IMR-90 (cell line): Measurements from ENCODE around the gene REV3L. TPM values are rescaled to one million over a fixed set of nuclear protein-coding genes. Genes with fewer than 3 reads are reported as not detected.

Experiments
- ATAC-seq: fragments of 200-7000 bp; cut with Tn5 transposase; 2 replicates; pipeline ENCODE4 v1.9.1; 2020; ENCODE audit warnings: low read depth, mild to moderate bottlenecking, moderate library complexity
- BruUV-seq: library from RNA; stranded (reverse); fragments of 400-500 nt; replicated peaks from 2 replicates; lab custom pipeline; 2021; lab: Mats Ljungman, UMichigan
- CTCF ChIA-PET: fragments of 300-600 bp; formaldehyde crosslinking; extraction: SDS; loops from one replicate; lab custom pipeline; 2021; ENCODE audit warnings: antibody characterized with exemption; lab: Yijun Ruan, JAX
- POLR2A ChIA-PET: fragments of 300-600 bp; sonication (Branson Sonifier 250); formaldehyde crosslinking; loops from one replicate; lab custom pipeline; 2022; ENCODE audit warnings: antibody characterized with exemption; ENCODE audit not compliant: unreplicated experiment; lab: Charles Lee
- DNase-seq: peaks from one replicate; pipeline ENCODE4 v3.0.0; 2013
- H2AFZ ChIP-seq: replicated peaks from 2 replicates; pipeline ENCODE3; 2013; ENCODE audit warnings: low read length, mild to moderate bottlenecking; ENCODE audit not compliant: poor library complexity
- H2AK5ac ChIP-seq: 2 replicates; pipeline ENCODE4 v1.6.1; 2013; ENCODE audit warnings: low read depth, low read length, inconsistent platforms
- H2AK9ac ChIP-seq: replicated peaks from 2 replicates; pipeline ENCODE3; 2013; ENCODE audit warnings: mild to moderate bottlenecking, low read depth, low read length, moderate library complexity; ENCODE audit not compliant: poor library complexity
- H2BK120ac ChIP-seq: 2 replicates; pipeline ENCODE4 v1.6.1; 2013; ENCODE audit warnings: low read depth, low read length, inconsistent platforms
- H2BK15ac ChIP-seq: 3 replicates; pipeline ENCODE4 v1.6.1; 2013; ENCODE audit warnings: low read depth, low read length, inconsistent platforms
- H2BK20ac ChIP-seq: 2 replicates; pipeline ENCODE4 v1.6.1; 2013; ENCODE audit warnings: low read depth, mild to moderate bottlenecking, inconsistent platforms, low read length, moderate library complexity
- H2BK5ac ChIP-seq: 2 replicates; pipeline ENCODE4 v1.6.1; 2013; ENCODE audit warnings: mild to moderate bottlenecking, low read depth, low read length, inconsistent platforms; ENCODE audit not compliant: poor library complexity, severe bottlenecking
- H3K14ac ChIP-seq: replicated peaks from 2 replicates; pipeline ENCODE4 v1.6.1; 2013; ENCODE audit warnings: low read depth, low read length, inconsistent platforms
- H3K18ac ChIP-seq: 2 replicates; pipeline ENCODE4 v1.6.1; 2013; ENCODE audit warnings: low read depth, low read length, control low read depth
- H3K23ac ChIP-seq: 2 replicates; pipeline ENCODE4 v1.6.1; 2013; ENCODE audit warnings: low read depth, low read length, inconsistent platforms
- H3K27ac ChIP-seq: 2 replicates; pipeline ENCODE4 v1.5.1; 2013; ENCODE audit warnings: mild to moderate bottlenecking, control low read depth, low read length; ENCODE audit not compliant: insufficient read depth
- H3K27me3 ChIP-seq: 2 replicates; pipeline ENCODE4 v1.6.1; 2013; ENCODE audit warnings: low read length; ENCODE audit not compliant: control insufficient read depth, insufficient read depth
- H3K36me3 ChIP-seq: 2 replicates; pipeline ENCODE4 v1.6.1; 2013; ENCODE audit warnings: low read length, mixed read lengths; ENCODE audit not compliant: control insufficient read depth, insufficient read depth
- H3K4ac ChIP-seq: 2 replicates; pipeline ENCODE4 v1.6.1; 2013; ENCODE audit warnings: low read depth, low read length, inconsistent platforms
- H3K4me1 ChIP-seq: 2 replicates; pipeline ENCODE4 v1.6.1; 2013; ENCODE audit warnings: low read length, mixed read lengths; ENCODE audit not compliant: control insufficient read depth, insufficient read depth
- H3K4me2 ChIP-seq: 2 replicates; pipeline ENCODE4 v1.6.1; 2013; ENCODE audit warnings: low read depth, mild to moderate bottlenecking, control low read depth, low read length, moderate library complexity
- H3K4me3 ChIP-seq: 2 replicates; pipeline ENCODE4 v1.5.1; 2013; ENCODE audit warnings: low read depth, mild to moderate bottlenecking, control low read depth, low read length, moderate library complexity; ENCODE audit not compliant: insufficient read depth
- H3K56ac ChIP-seq: 2 replicates; pipeline ENCODE4 v1.6.1; 2013; ENCODE audit warnings: low read length, inconsistent platforms; ENCODE audit not compliant: insufficient read depth; ENCODE audit errors: extremely low read depth
- H3K79me1 ChIP-seq, 2 experiments: 2 replicates each; pipeline ENCODE4 v1.6.1; 2013; ENCODE audit warnings: low read length in 2 of 2, inconsistent platforms in 1 of 2, low read depth in 1 of 2
- H3K9ac ChIP-seq: 2 replicates; pipeline ENCODE4 v1.6.1; 2013; ENCODE audit warnings: low read depth, low read length, control low read depth
- H3K9me1 ChIP-seq: 2 replicates; pipeline ENCODE4 v1.6.1; 2013; ENCODE audit warnings: low read length, inconsistent platforms; ENCODE audit not compliant: insufficient read depth
- H3K9me3 ChIP-seq: 2 replicates; pipeline ENCODE4 v1.6.1; 2013; ENCODE audit warnings: low read length; ENCODE audit not compliant: control insufficient read depth, insufficient read depth
- H4K20me1 ChIP-seq: 2 replicates; pipeline ENCODE4 v1.6.1; 2013; ENCODE audit warnings: low read length, inconsistent platforms; ENCODE audit not compliant: insufficient read depth
- H4K5ac ChIP-seq: 2 replicates; pipeline ENCODE4 v1.6.1; 2013; ENCODE audit warnings: mild to moderate bottlenecking, low read depth, low read length, control low read depth
- H4K8ac ChIP-seq, 2 experiments: 2 replicates each; pipeline ENCODE4 v1.6.1; 2013; ENCODE audit warnings: low read depth in 2 of 2, low read length in 2 of 2, control low read depth in 1 of 2, inconsistent platforms in 1 of 2
- H4K91ac ChIP-seq: 2 replicates; pipeline ENCODE4 v1.6.1; 2013; ENCODE audit warnings: low read depth, low read length, inconsistent platforms; ENCODE audit not compliant: insufficient read depth
- BHLHE40 ChIP-seq: fragments of 150-350 bp; IDR thresholded peaks from 2 replicates; pipeline ENCODE4 v1.6.1; 2016; ENCODE audit warnings: mild to moderate bottlenecking, low read depth, low read length
- CEBPB ChIP-seq: IDR thresholded peaks from 2 replicates; pipeline ENCODE4 v1.6.1; 2012; ENCODE audit warnings: low read depth, low read length, improper control_type of control experiment
- CHD1 ChIP-seq: IDR thresholded peaks from 2 replicates; pipeline ENCODE4 v1.6.1; 2012; ENCODE audit warnings: low read depth, low read length, improper control_type of control experiment
- FOS ChIP-seq: fragments of 150-350 bp; IDR thresholded peaks from 2 replicates; pipeline ENCODE4 v1.6.1; 2016; ENCODE audit warnings: low read depth, low read length
- MAFK ChIP-seq: IDR thresholded peaks from 2 replicates; pipeline ENCODE4 v1.6.1; 2012; ENCODE audit warnings: low read depth, low read length, improper control_type of control experiment
- MXI1 ChIP-seq: IDR thresholded peaks from 2 replicates; pipeline ENCODE4 v1.6.1; 2012; ENCODE audit warnings: low read depth, mild to moderate bottlenecking, low read length, moderate library complexity, borderline replicate concordance
- NFE2L2 ChIP-seq: fragments of 150-350 bp; IDR thresholded peaks from 2 replicates; pipeline ENCODE4 v1.6.1; 2016; ENCODE audit warnings: low read depth, mild to moderate bottlenecking, low read length
- POLR2A ChIP-seq: IDR thresholded peaks from 2 replicates; pipeline ENCODE4 v1.6.1; 2012; ENCODE audit warnings: mild to moderate bottlenecking, low read depth, low read length
- RCOR1 ChIP-seq: IDR thresholded peaks from 2 replicates; pipeline ENCODE4 v1.6.1; 2012; ENCODE audit warnings: mild to moderate bottlenecking, low read length, improper control_type of control experiment; ENCODE audit not compliant: insufficient replicate concordance
- RFX5 ChIP-seq: IDR thresholded peaks from 2 replicates; pipeline ENCODE4 v1.8.0; 2012; ENCODE audit warnings: low read depth, mild to moderate bottlenecking, low read length, moderate library complexity
- SMC3 ChIP-seq: fragments of 150-350 bp; IDR thresholded peaks from 2 replicates; pipeline ENCODE4 v1.6.1; 2016; ENCODE audit warnings: low read depth, mild to moderate bottlenecking, antibody characterized with exemption, low read length, moderate library complexity
- USF2 ChIP-seq: fragments of 150-350 bp; IDR thresholded peaks from 2 replicates; pipeline ENCODE4 v1.6.1; 2017; ENCODE audit warnings: mild to moderate bottlenecking, antibody characterized with exemption, low read length, low read depth
- WGBS, 2 experiments: methylation state at CpG; one replicate each; pipeline versions ENCODE4 v1.1.5 to v1.1.7; 2013; ENCODE audit warnings: missing lambda C conversion rate in 2 of 2; ENCODE audit not compliant: insufficient read length in 1 of 2; ENCODE audit errors: extremely low coverage in 2 of 2; 5-methylcytosine and 5-hydroxymethylcytosine counted together
- dilution Hi-C: fragments of 300-500 bp; cut with HindIII; formaldehyde crosslinking; loops from one replicate; pipeline ENCODE4 v1.14.3; 2018; ENCODE audit warnings: low sequenced_read_pairs; ENCODE audit not compliant: unreplicated experiment
- in situ Hi-C: fragments of 300-500 bp; cut with MboI; formaldehyde crosslinking; loops from 3 replicates; pipeline ENCODE4 v1.14.3; 2019; ENCODE audit warnings: low sequenced_read_pairs, inconsistent platforms, mixed read lengths
- intact Hi-C: fragments of 100-400 bp; cut with micrococcal nuclease; formaldehyde crosslinking; loops from 2 replicates; pipeline ENCODE4 v1.10.0; 2022
- polyA plus RNA-seq, 3 experiments: library from polyadenylated mRNA; depleted of rRNA; stranded (reverse); fragments of >200 nt; gene quantifications; 2 replicates each; pipeline ENCODE4 v1.2.3, GENCODE V29; 2012; ENCODE audit warnings: low replicate concordance in 1 of 3
- total RNA-seq: library from RNA; depleted of rRNA; stranded (reverse); fragments of >200 nt; gene quantifications from 2 replicates; pipeline ENCODE4 v1.2.3, GENCODE V29; 2012
- TF ChIP-seq, protein P1 (sequence below): conservative IDR thresholded peaks from 2 replicates; pipeline ENCODE4 v1.5.1; 2012; ENCODE audit warnings: mild to moderate bottlenecking, low read depth, low read length, improper control_type of control experiment

The REV3L gene
- total and polyA plus RNA-seq, 2 of the 4 experiments (the other 2 are of a cell fraction), result 7.4 to 15.4 TPM

DNA sequence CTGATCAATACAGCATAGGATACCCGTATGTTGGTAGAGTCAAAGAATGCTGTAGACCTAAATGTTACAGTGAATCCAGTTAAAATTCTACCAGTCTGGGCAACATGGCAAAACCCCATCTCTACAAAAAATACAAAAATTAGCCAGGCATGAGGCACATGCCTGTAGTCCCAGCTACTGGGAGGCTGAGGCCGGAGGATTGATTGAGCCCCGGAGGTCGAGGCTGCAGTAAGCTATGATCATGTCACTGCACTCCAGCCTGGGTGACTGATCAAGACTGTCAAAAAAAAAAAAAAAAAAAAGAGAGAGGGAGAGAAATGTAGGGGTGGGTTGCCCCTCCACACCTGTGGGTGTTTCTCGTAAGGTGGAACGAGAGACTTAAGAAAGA, 228.2 kb downstream of the REV3L start:
- Histone ChIP-seq H4K8ac (no peak overlapping the region), H2BK5ac (no peak overlapping the region), H2AK5ac (no peak overlapping the region), H3K4ac (no peak overlapping the region), H4K91ac (no peak overlapping the region), H2AFZ (no peak overlapping the region), H3K9me1 (no peaks in the 10 kb centered on the region), H3K27ac (no peak overlapping the region), H3K27me3 (no peaks in the 10 kb centered on the region), H3K23ac (no peak overlapping the region), H3K9ac (no peak overlapping the region), H3K36me3 (no peaks in the 10 kb centered on the region), H3K9me3 (no peaks in the 10 kb centered on the region), H4K20me1 (no peaks in the 10 kb centered on the region), H2BK120ac (no peak overlapping the region), H2BK20ac (no peak overlapping the region), H3K4me3 (no peak overlapping the region), H3K14ac (no peak overlapping the region), H3K4me2 (no peak overlapping the region), H2BK15ac (no peak overlapping the region), H4K5ac (no peak overlapping the region), H3K18ac (no peak overlapping the region), H2AK9ac (no peak overlapping the region), H3K56ac (no peak overlapping the region), H3K4me1 (peaks cover 2% of the 10 kb centered on the region; the same call in 1 of the 2 replicates), H3K79me1 (peaks cover 0 to 3% of the 10 kb centered on the region in 2 experiments; a peak in 1 of 4 replicates)
- intact Hi-C loops (loop anchor here (5.0 kb wide), 2 partner anchors 197 to 242 kb away; no protein-coding TSS in a partner anchor), in situ Hi-C loops (no loop called here), dilution Hi-C loops (no loop called here)
- DNase-seq (no peak), ATAC-seq (no peak)
- POLR2A ChIA-PET, result no interaction called here
- CTCF ChIA-PET, result no interaction called here
- BruUV-seq, result no TSS peak
- TF ChIP-seq MXI1 (no peak), NFE2L2 (no peak), CEBPB (no peak), MAFK (no peak), BHLHE40 (no peak), RCOR1 (no peak), CHD1 (no peak), RFX5 (no peak), FOS (no peak), USF2 (no peak), POLR2A (no peak), SMC3 (no peak)
- TF ChIP-seq, protein P1, sequence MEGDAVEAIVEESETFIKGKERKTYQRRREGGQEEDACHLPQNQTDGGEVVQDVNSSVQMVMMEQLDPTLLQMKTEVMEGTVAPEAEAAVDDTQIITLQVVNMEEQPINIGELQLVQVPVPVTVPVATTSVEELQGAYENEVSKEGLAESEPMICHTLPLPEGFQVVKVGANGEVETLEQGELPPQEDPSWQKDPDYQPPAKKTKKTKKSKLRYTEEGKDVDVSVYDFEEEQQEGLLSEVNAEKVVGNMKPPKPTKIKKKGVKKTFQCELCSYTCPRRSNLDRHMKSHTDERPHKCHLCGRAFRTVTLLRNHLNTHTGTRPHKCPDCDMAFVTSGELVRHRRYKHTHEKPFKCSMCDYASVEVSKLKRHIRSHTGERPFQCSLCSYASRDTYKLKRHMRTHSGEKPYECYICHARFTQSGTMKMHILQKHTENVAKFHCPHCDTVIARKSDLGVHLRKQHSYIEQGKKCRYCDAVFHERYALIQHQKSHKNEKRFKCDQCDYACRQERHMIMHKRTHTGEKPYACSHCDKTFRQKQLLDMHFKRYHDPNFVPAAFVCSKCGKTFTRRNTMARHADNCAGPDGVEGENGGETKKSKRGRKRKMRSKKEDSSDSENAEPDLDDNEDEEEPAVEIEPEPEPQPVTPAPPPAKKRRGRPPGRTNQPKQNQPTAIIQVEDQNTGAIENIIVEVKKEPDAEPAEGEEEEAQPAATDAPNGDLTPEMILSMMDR, result no peak
- WGBS, 2 experiments, result 100% methylated on average over 3 of the region's 6 CpGs; no CpG with 5 or more reads in 1 of the 2 experiments
